Kidney (tissue), 14 donors: ENCODE measurements around the gene RTP5. TPM values are rescaled to one million over a fixed set of nuclear protein-coding genes. Genes with fewer than 3 reads are reported as not detected.
"Not testable (repeated sequence)": the region's sequence is repeated elsewhere in the genome, so short reads cannot be mapped to it uniquely, and the experiment has no call there.

Source experiments
- DNase-seq, 5 donors: peaks; one replicate each; pipeline ENCODE4 v3.0.0-alpha.2; 2013 to 2020
- FAIRE-seq: peaks from 2 replicates; lab custom pipeline; 2012; peaks lifted over from hg19 to GRCh38; lab: Jason Lieb, UNC
- H3K27ac ChIP-seq, 2 donors: one replicate each; pipeline ENCODE4 v1.7.0; 2013; ENCODE audit warnings: low read depth in 2 of 2, low read length in 2 of 2, inconsistent platforms in 1 of 2
- H3K27me3 ChIP-seq: one replicate; pipeline ENCODE4 v1.7.1; 2013; ENCODE audit warnings: low read length, inconsistent platforms; ENCODE audit not compliant: control insufficient read depth, insufficient read depth
- H3K36me3 ChIP-seq, 3 donors: one replicate each; pipeline versions ENCODE4 v1.7.0 to v1.7.1; 2013; ENCODE audit warnings: low read length in 3 of 3, control low read depth in 1 of 3, inconsistent platforms in 1 of 3; ENCODE audit not compliant: insufficient read depth in 3 of 3, control insufficient read depth in 2 of 3
- H3K4me1 ChIP-seq, 3 donors: one replicate each; pipeline versions ENCODE4 v1.7.0 to v1.7.1; 2013; ENCODE audit warnings: low read length in 3 of 3, inconsistent platforms in 1 of 3, low read depth in 1 of 3; ENCODE audit not compliant: control insufficient read depth in 2 of 3, insufficient read depth in 2 of 3
- H3K4me3 ChIP-seq, 3 donors: one replicate each; pipeline versions ENCODE4 v1.7.0 to v1.8.1; 2013; ENCODE audit warnings: low read length in 3 of 3, control low read depth in 1 of 3, inconsistent platforms in 1 of 3
- H3K9ac ChIP-seq, 3 donors: one replicate each; pipeline versions ENCODE4 v1.7.0 to v1.7.1; 2013; ENCODE audit warnings: low read length in 3 of 3, control low read depth in 1 of 3, inconsistent platforms in 1 of 3
- H3K9me3 ChIP-seq, 3 donors: one replicate each; pipeline versions ENCODE4 v1.7.0 to v1.7.1; 2013; ENCODE audit warnings: low read length in 3 of 3, control low read depth in 1 of 3, inconsistent platforms in 1 of 3; ENCODE audit not compliant: control insufficient read depth in 2 of 3, insufficient read depth in 1 of 3
- intact Hi-C: fragments of 100-400 bp; cut with DNase I; formaldehyde crosslinking; loops from one replicate; pipeline ENCODE4 v1.11.1; 2022
- polyA plus RNA-seq: library from polyadenylated mRNA; stranded (reverse); fragments of 350-450 nt; fragmentation: Illumina TruSeq; extraction: RNeasy Lipid Tissue Mini Kit (QIAGEN cat#74804); gene quantifications from one replicate; pipeline ENCODE4 v1.2.3, GENCODE V29; 2014; ENCODE audit warnings: low read depth, low replicate concordance; ENCODE audit not compliant: insufficient read depth
- total RNA-seq: library from RNA; stranded (reverse); fragmentation: NEBNext Ultra II Directional; extraction: Animal tissue kit (Norgen Biotek cat#: 25700); gene quantifications from one replicate; pipeline ENCODE4 v1.2.1, GENCODE V29; 2021
- TF ChIP-seq, protein P1 (sequence below): IDR thresholded peaks from 3 replicates; pipeline ENCODE4 v1.5.1; 2012; ENCODE audit warnings: mild to moderate bottlenecking, moderate library complexity, borderline replicate concordance; ENCODE audit not compliant: insufficient read depth; ENCODE audit errors: extremely low read depth
- donor health status: control.
- donor health status: control.
- donor health status: control.
- donor health status: control.
- donor health status: control.
- donor health status: DM: yes; HTN: yes; CAD: no.
- donor health status: Normal renal cell carcinoma (clear cell type).

RTP5 gene
- total and polyA plus RNA-seq, 2 donors from 2014 or later, result 0.13 TPM; not detected in 1

DNA sequence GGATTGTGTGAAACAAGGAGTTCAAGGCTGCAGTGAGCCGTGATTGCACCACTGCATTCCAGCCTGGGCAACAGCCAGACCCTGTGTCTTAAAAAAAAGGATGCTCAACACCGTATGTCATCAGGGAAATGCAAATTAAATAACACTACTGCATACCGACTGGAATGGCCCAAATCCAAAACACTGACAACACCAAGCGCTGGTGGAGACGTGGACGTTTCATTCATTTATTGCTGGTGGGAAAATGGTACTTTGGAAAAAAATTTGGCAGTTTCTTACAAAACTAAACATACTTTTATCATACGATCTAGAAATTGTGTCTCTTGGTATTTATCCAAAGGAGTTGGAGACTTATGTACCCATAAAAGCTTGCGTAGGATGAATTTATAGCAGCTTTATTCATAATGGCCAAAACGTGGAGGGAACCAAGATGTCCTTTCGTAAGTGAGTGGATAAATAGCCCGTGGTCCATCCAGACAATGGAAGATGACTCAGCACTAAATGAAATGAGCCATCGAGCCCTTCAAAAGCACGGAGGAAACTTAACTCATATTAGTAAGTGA, 36.3 kb upstream of the RTP5 start:
- no peak for FAIRE-seq
- Histone ChIP-seq H3K9ac (no peak overlapping the region), H3K4me1 (no peaks in the 10 kb centered on the region), H3K9me3 (no peaks in the 10 kb centered on the region), H3K27me3 (no peaks in the 10 kb centered on the region), H3K36me3 (no peaks in the 10 kb centered on the region), H3K4me3 (no peak overlapping the region), H3K27ac (no peak overlapping the region)
- peak in 3 of 5 donors; percentile 24 to 75 (median 65) for DNase-seq
- intact Hi-C loops, result no loop called here
- TF ChIP-seq, protein P1, sequence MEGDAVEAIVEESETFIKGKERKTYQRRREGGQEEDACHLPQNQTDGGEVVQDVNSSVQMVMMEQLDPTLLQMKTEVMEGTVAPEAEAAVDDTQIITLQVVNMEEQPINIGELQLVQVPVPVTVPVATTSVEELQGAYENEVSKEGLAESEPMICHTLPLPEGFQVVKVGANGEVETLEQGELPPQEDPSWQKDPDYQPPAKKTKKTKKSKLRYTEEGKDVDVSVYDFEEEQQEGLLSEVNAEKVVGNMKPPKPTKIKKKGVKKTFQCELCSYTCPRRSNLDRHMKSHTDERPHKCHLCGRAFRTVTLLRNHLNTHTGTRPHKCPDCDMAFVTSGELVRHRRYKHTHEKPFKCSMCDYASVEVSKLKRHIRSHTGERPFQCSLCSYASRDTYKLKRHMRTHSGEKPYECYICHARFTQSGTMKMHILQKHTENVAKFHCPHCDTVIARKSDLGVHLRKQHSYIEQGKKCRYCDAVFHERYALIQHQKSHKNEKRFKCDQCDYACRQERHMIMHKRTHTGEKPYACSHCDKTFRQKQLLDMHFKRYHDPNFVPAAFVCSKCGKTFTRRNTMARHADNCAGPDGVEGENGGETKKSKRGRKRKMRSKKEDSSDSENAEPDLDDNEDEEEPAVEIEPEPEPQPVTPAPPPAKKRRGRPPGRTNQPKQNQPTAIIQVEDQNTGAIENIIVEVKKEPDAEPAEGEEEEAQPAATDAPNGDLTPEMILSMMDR, result no peak

- FAIRE-seq, H3K9ac ChIP-seq, H3K4me1 ChIP-seq, H3K9me3 ChIP-seq, H3K27me3 ChIP-seq, H3K4me3 ChIP-seq, H3K27ac ChIP-seq, DNase-seq, intact Hi-C loops, H3K36me3 ChIP-seq: not testable (repeated sequence)
These were observed 35.6 kb upstream of the RTP5 start for GRCh38 chr2:241833756-241834526.

- TF ChIP-seq, protein P1, result no peak
- FAIRE-seq (no peak), DNase-seq (no peak)
- H3K4me3 ChIP-seq, result no peak overlapping the region
- no peak overlapping the region for H3K9ac ChIP-seq
- no peaks in the 10 kb centered on the region for H3K27me3 ChIP-seq
- no peaks in the 10 kb centered on the region for H3K36me3 ChIP-seq
- intact Hi-C loops, result no loop called here
- no peak overlapping the region for H3K27ac ChIP-seq
- H3K9me3 ChIP-seq, result no peaks in the 10 kb centered on the region
- H3K4me1 ChIP-seq, result no peaks in the 10 kb centered on the region
These were observed 34.9 kb upstream of the RTP5 start for GRCh38 chr2:241834527-241835210.

GRCh38 chr2:241835611-241836010, 33.9 kb upstream of the RTP5 start:
- H3K4me3 ChIP-seq, result no peak overlapping the region
- TF ChIP-seq, protein P1, result no peak
- H3K4me1 ChIP-seq, result no peaks in the 10 kb centered on the region
- no peaks in the 10 kb centered on the region for H3K9me3 ChIP-seq
- FAIRE-seq (no peak), DNase-seq (no peak)
- no peak overlapping the region for H3K27ac ChIP-seq
- H3K36me3 ChIP-seq, result no peaks in the 10 kb centered on the region
- intact Hi-C loops, result no loop called here
- H3K27me3 ChIP-seq, result no peaks in the 10 kb centered on the region
- H3K9ac ChIP-seq, result no peak overlapping the region
